K562 (cell line): ENCODE results near the gene SPRED2. TPM values are rescaled to one million over a fixed set of nuclear protein-coding genes. Genes with fewer than 3 reads are reported as not detected.
A peak's percentile ranks its signal among the peaks of the same experiment; 100 is the strongest.

Experiments used
- ATAC-seq: fragments of 200-7000 bp; cut with Tn5 transposase; 3 replicates; pipeline ENCODE4 v1.9.1; 2020; ENCODE audit warnings: moderate library complexity
- BruUV-seq: library from RNA; stranded (reverse); fragments of 400-500 nt; replicated peaks from 2 replicates; lab custom pipeline; 2021; lab: Mats Ljungman, UMichigan
- CTCF ChIA-PET: fragments of 300-600 bp; formaldehyde crosslinking; extraction: SDS; loops from one replicate; lab custom pipeline; 2021; ENCODE audit warnings: low intra/inter-chr PET ratio; lab: Yijun Ruan, JAX
- POLR2A ChIA-PET: fragments of 300-600, 350-650 bp; sonication (Branson Sonifier 250); formaldehyde crosslinking; extraction: SDS; loops from one replicate; lab custom pipeline; 2021; ENCODE audit warnings: antibody characterized with exemption, inconsistent platforms; lab: Yijun Ruan, JAX
- DNase-seq, 4 experiments: peaks; one replicate each; pipeline versions ENCODE4 v3.0.0 to v3.0.0-alpha.2; 2011 to 2018; ENCODE audit warnings: low spot score in 3 of 4, mixed read lengths in 3 of 4; ENCODE audit errors: extremely low read depth in 1 of 4
- FAIRE-seq: peaks from 2 replicates; lab custom pipeline; 2011; peaks lifted over from hg19 to GRCh38; lab: Jason Lieb, UNC
- H2AFZ ChIP-seq: 2 replicates; pipeline ENCODE4 v1.6.0; 2011; ENCODE audit warnings: low read depth, low read length, control low read depth, inconsistent platforms
- H3K27ac ChIP-seq: fragments of 200-600 bp; 3 replicates; pipeline ENCODE4 v1.8.0; 2011; ENCODE audit warnings: low read depth, mild to moderate bottlenecking, control low read depth, inconsistent platforms, low read length, moderate library complexity, mixed read lengths; ENCODE audit errors: extremely low read depth
- H3K27me3 ChIP-seq, 2 experiments: fragments of 300-600 bp in 1 of 2; 2 replicates in 1 of 2; 3 replicates in 1 of 2; pipeline versions ENCODE4 v1.6.0 to v1.8.0; 2011; ENCODE audit warnings: inconsistent platforms in 2 of 2, low read length in 2 of 2, mild to moderate bottlenecking in 1 of 2, mixed read lengths in 1 of 2, moderate library complexity in 1 of 2; ENCODE audit not compliant: control insufficient read depth in 2 of 2, insufficient read depth in 2 of 2
- H3K36me3 ChIP-seq: fragments of 300-600 bp; 3 replicates; pipeline ENCODE4 v1.8.0; 2011; ENCODE audit warnings: mild to moderate bottlenecking, low read length, inconsistent platforms; ENCODE audit not compliant: control insufficient read depth, insufficient read depth
- H3K4me1 ChIP-seq, 2 experiments: fragments of 200-600 bp in 1 of 2; replicated peaks in 1 of 2; 2 replicates in 1 of 2; 3 replicates in 1 of 2; pipeline versions ENCODE4 v1.5.1 to v1.8.0; 2011; ENCODE audit warnings: inconsistent platforms in 2 of 2, low read length in 2 of 2, mild to moderate bottlenecking in 1 of 2, mixed read lengths in 1 of 2, moderate library complexity in 1 of 2; ENCODE audit not compliant: control insufficient read depth in 2 of 2, insufficient read depth in 2 of 2
- H3K4me2 ChIP-seq: 2 replicates; pipeline ENCODE4 v1.6.1; 2011; ENCODE audit warnings: low read length, control low read depth, inconsistent platforms, mixed read lengths; ENCODE audit not compliant: insufficient read depth
- H3K4me3 ChIP-seq: fragments of 200-600 bp; sonication (generic), shearing (Covaris generic); 2 replicates; pipeline ENCODE4 v1.5.1; 2016; ENCODE audit warnings: control low read depth, inconsistent platforms
- H3K79me2 ChIP-seq: fragments of 200-600 bp; 3 replicates; pipeline ENCODE4 v1.8.0; 2011; ENCODE audit warnings: low read length, inconsistent platforms; ENCODE audit not compliant: control insufficient read depth, insufficient read depth
- H3K9ac ChIP-seq, 2 experiments: 2 replicates each; pipeline versions ENCODE4 v1.6.0 to v1.6.1; 2011; ENCODE audit warnings: low read depth in 2 of 2, low read length in 2 of 2, control low read depth in 1 of 2, inconsistent platforms in 1 of 2, mild to moderate bottlenecking in 1 of 2, mixed read lengths in 1 of 2; ENCODE audit not compliant: insufficient read depth in 1 of 2
- H3K9me1 ChIP-seq: one replicate; pipeline ENCODE4 v1.6.0; 2011; ENCODE audit warnings: inconsistent platforms, mild to moderate bottlenecking, low read length, moderate library complexity; ENCODE audit not compliant: control insufficient read depth, insufficient read depth
- H3K9me3 ChIP-seq: replicated peaks from 2 replicates; pipeline ENCODE4 v1.5.1; 2011; ENCODE audit warnings: low read depth, low read length, inconsistent platforms; ENCODE audit not compliant: control insufficient read depth, insufficient read depth
- H4K20me1 ChIP-seq: replicated peaks from 2 replicates; pipeline ENCODE4 v1.6.1; 2011; ENCODE audit warnings: low read length, inconsistent platforms, mixed read lengths; ENCODE audit not compliant: control insufficient read depth, insufficient read depth
- EHMT2 ChIP-seq: fragments of 450-650 bp; IDR thresholded peaks from 2 replicates; pipeline ENCODE4 v1.6.1; 2018; ENCODE audit warnings: antibody characterized with exemption
- HIVEP1 ChIP-seq: fragments of 250-450 bp; sonication (Bioruptor Pico); IDR thresholded peaks from 2 replicates; pipeline ENCODE4 v1.4.0; 2020; ENCODE audit warnings: mild to moderate bottlenecking
- MCM5 ChIP-seq: fragments of 450-650 bp; IDR thresholded peaks from 2 replicates; pipeline ENCODE4 v1.6.1; 2016; ENCODE audit warnings: low read depth
- MTA3 ChIP-seq: fragments of 450-650 bp; formaldehyde crosslinking; IDR thresholded peaks from 2 replicates; pipeline ENCODE4 v1.6.1; 2017; ENCODE audit warnings: mild to moderate bottlenecking, borderline replicate concordance
- PHF21A ChIP-seq: fragments of 450-650 bp; IDR thresholded peaks from 2 replicates; pipeline ENCODE4 v1.6.1; 2017; ENCODE audit warnings: low read depth, borderline replicate concordance
- PREB ChIP-seq: sonication (generic); formaldehyde crosslinking; IDR thresholded peaks from 2 replicates; pipeline ENCODE4 v1.8.1; 2023; ENCODE audit warnings: mild to moderate bottlenecking, missing genetic modification reagents
- WGBS: fragments of 100-300 bp; shearing (Covaris generic); methylation state at CpG from one replicate; pipeline ENCODE4 v1.1.6; 2016; ENCODE audit warnings: low coverage, mixed read lengths; ENCODE audit not compliant: insufficient coverage; ENCODE audit errors: missing lambda C conversion rate; 5-methylcytosine and 5-hydroxymethylcytosine counted together
- in situ Hi-C: fragments of 300-500 bp; cut with MboI; formaldehyde crosslinking; loops from 4 replicates; pipeline ENCODE4 v1.15.0; 2018; ENCODE audit warnings: inconsistent platforms, mixed read lengths
- intact Hi-C: fragments of 100-400 bp; cut with micrococcal nuclease; formaldehyde crosslinking; loops from 2 replicates; pipeline ENCODE4 v1.14.2; 2022
- polyA plus RNA-seq, 8 experiments: library from polyadenylated mRNA; depleted of rRNA in 4 of 8; stranded (reverse) in 5 of 8; unstranded in 3 of 8; fragments of >200 nt; fragmentation: Nextera tagmentation in 2 of 8; fragmentation: Illumina TruSeq in 1 of 8; extraction: Ambion mirVana in 2 of 8; extraction: Trizol in 1 of 8; gene quantifications; 2 replicates each; pipeline versions ENCODE4 v1.2.1 to v1.2.3, GENCODE V29; 2011 to 2014; ENCODE audit warnings: inconsistent platforms in 1 of 8, missing spikeins in 1 of 8
- total RNA-seq, 7 experiments: library from RNA; depleted of rRNA in 6 of 7; stranded (reverse); fragments of >200 nt in 6 of 7; fragmentation: Illumina TruSeq in 2 of 7; extraction: Trizol in 2 of 7; gene quantifications; 2 replicates each; pipeline versions ENCODE4 v1.2.1 to v1.2.3, GENCODE V29; 2011 to 2021; ENCODE audit warnings: low replicate concordance in 1 of 7

The SPRED2 gene
- total and polyA plus RNA-seq, 9 of the 15 experiments (the other 6 are each of a cell fraction or from before 2014, with no cell fraction given): 4.6 to 50.8 (median 14.1) TPM

DNA sequence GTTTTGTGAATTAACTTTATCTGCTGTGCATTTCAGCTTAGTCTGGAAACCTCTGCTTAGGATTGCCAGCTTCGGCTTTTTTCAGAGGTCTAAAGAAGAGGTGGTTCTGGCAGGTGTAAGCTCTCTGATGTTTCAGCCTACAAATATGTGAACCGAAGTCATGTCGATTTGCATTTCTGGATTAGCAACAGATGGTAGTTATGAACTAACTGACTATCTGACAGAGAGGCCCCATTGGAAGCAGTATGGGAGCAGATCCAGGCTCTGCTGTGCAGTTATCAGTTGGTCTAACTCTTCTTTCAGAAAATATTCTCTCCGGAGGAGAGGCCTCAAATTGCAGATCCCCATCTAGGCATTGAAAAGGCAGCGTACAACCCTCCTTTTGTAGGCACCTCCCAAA lies 32.7 kb upstream of the SPRED2 start:
- no peak overlapping the region for H2AFZ ChIP-seq
- intact Hi-C loops (no loop called here), in situ Hi-C loops (no loop called here)
- H3K4me2 ChIP-seq: no peak overlapping the region
- H3K4me3 ChIP-seq: no peak overlapping the region
- H3K9me3 ChIP-seq: no peaks in the 10 kb centered on the region
- no peaks in the 10 kb centered on the region for H4K20me1 ChIP-seq
- no peak for FAIRE-seq
- H3K79me2 ChIP-seq: no peaks in the 10 kb centered on the region
- no peak overlapping the region for H3K27ac ChIP-seq
- no peak overlapping the region for H3K9ac ChIP-seq
- no peaks in the 10 kb centered on the region for H3K36me3 ChIP-seq
- H3K27me3 ChIP-seq: no peaks in the 10 kb centered on the region
- CTCF ChIA-PET: no interaction called here
- POLR2A ChIA-PET: interaction anchor here (0.6 to 0.9 kb wide), 3 partner anchors 12 to 190 kb away, joined by 3 to 5 read pairs (median 3); no protein-coding TSS in a partner anchor
- no TSS peak for BruUV-seq
- 40% methylated on average over 5 of the region's 5 CpGs for WGBS
- H3K9me1 ChIP-seq: no peaks in the 10 kb centered on the region
- H3K4me1 ChIP-seq: no peaks in the 10 kb centered on the region; a peak in 1 of 5 replicates
- no peak for TF ChIP-seq EHMT2
- no peak for TF ChIP-seq MTA3
- no peak for TF ChIP-seq MCM5
- TF ChIP-seq PHF21A: no peak
- TF ChIP-seq PREB: no peak
- no peak for TF ChIP-seq HIVEP1
- TF ChIP-seq, all 486 proteins: peak for 0
- ATAC-seq (0 out of 3 replicates have a peak, but pooled peaks have one; percentile 39), DNase-seq (no peak)
